NCI-H1092 (cell line): Measurements from ENCODE around the gene OR8K3.

Source experiments
- DNase-seq: peaks from one replicate; lab custom pipeline; 2025; lab: John Stamatoyannopoulos, UW

The OR8K3 gene

GRCh38 chr11:56314844-56315243 is at the start of gene OR8K3:
TSS of gene OR8K3 (plus strand) at chr11:56315144. CDS start at chr11:56318307, 3,163 bp downstream.
- no peak for DNase-seq

GRCh38 chr11:56271092-56271491 is 43.9 kb upstream of the OR8K3 start:
- DNase-seq, result no peak

GRCh38 chr11:56273854-56274253 is 41.1 kb upstream of the OR8K3 start, which contains the start of gene OR5T1:
TSS of gene OR5T1 (plus strand) at chr11:56274154. CDS start at chr11:56275639, 1,485 bp downstream.
- no peak for DNase-seq

- no peak for DNase-seq
These were observed 22.8 kb upstream of the OR8K3 start, which contains the start of gene OR8H1 for GRCh38 chr11:56292154-56292553. TSS of gene OR8H1 (minus strand) at chr11:56292254. CDS start at chr11:56291062, 1,192 bp downstream.

- no peak for DNase-seq
These were observed 18.0 kb upstream of the OR8K3 start for GRCh38 chr11:56296898-56297297.

GRCh38 chr11:56307836-56308235 is 7.1 kb upstream of the OR8K3 start:
- no peak for DNase-seq

GRCh38 chr11:56331861-56332491 is 17.0 kb downstream of the OR8K3 start:
- DNase-seq, result no peak

GRCh38 chr11:56333156-56333555 is 18.2 kb downstream of the OR8K3 start:
- DNase-seq, result no peak

- DNase-seq, result no peak
These were observed 25.3 kb downstream of the OR8K3 start for GRCh38 chr11:56340289-56340688.

- DNase-seq, result no peak
These were observed 30.8 kb downstream of the OR8K3 start, which contains the start of gene OR8K1 for GRCh38 chr11:56345739-56346138. TSS of gene OR8K1 (plus strand) at chr11:56346039. CDS start at chr11:56346039, 0 bp downstream.

GRCh38 chr11:56353991-56354390 is 39.0 kb downstream of the OR8K3 start, which contains the start of gene OR8J1:
TSS of gene OR8J1 (plus strand) at chr11:56354291. CDS start at chr11:56360247, 5,956 bp downstream.
- no peak for DNase-seq
